ENCODE data around the gene KCTD18.

KCTD18 gene

DNA sequence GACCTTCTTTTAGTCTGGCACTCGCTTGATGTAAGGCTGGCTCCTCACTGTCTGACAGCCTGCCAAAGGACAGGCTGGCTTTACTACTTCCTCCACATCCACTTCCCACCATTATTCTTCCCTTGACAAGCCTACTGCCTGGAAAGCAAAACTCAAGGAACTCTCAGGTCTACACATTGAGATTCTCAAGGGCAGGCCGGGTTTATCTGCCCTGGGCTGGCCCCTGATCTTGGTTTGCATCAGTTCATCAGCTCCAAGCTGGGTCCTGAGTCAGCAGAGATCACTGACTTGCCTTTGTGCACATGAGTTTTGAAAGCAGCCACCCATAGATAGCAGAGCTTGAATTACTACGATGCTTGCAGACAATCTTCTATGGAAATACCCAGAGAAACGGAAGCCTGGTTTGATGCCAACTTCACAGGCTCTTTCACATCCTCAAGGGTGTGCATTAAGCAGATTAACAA, 53.9 kb downstream of the KCTD18 start:
- H3K4me1 ChIP-seq (ENCODE audit: control insufficient read depth in 1 of 2, insufficient read depth in 1 of 2, low read depth in 1 of 2, low read length in 1 of 2), result no peaks in the 10 kb centered on the region
- no peak overlapping the region for H3K27ac ChIP-seq
- no peak overlapping the region for H3K4me3 ChIP-seq (ENCODE audit: low read depth in 1 of 2, low read length in 1 of 2)
- no peaks in the 10 kb centered on the region for H3K9me3 ChIP-seq
- no peak for TF ChIP-seq CTCF (IDR thresholded peaks at IDR 0.05)
- H3K27me3 ChIP-seq, result no peaks in the 10 kb centered on the region
- H3K36me3 ChIP-seq, result no peaks in the 10 kb centered on the region

- H3K4me3 ChIP-seq (ENCODE audit: low read depth in 1 of 2, low read length in 1 of 2), result no peak overlapping the region
- no peaks in the 10 kb centered on the region for H3K4me1 ChIP-seq (ENCODE audit: control insufficient read depth in 1 of 2, insufficient read depth in 1 of 2, low read depth in 1 of 2, low read length in 1 of 2)
- no peaks in the 10 kb centered on the region for H3K27me3 ChIP-seq
- H3K27ac ChIP-seq, result no peak overlapping the region
- H3K9me3 ChIP-seq, result no peaks in the 10 kb centered on the region
- no peak for TF ChIP-seq CTCF (IDR thresholded peaks at IDR 0.05)
- H3K36me3 ChIP-seq, result no peaks in the 10 kb centered on the region
Observed at GRCh38 chr2:200454927-200455801, 54.7 kb downstream of the KCTD18 start.

- no peaks in the 10 kb centered on the region for H3K9me3 ChIP-seq
- no peak overlapping the region for H3K27ac ChIP-seq
- TF ChIP-seq CTCF (IDR thresholded peaks at IDR 0.05), result no peak
- no peak overlapping the region for H3K4me3 ChIP-seq (ENCODE audit: low read depth in 1 of 2, low read length in 1 of 2)
- no peaks in the 10 kb centered on the region for H3K36me3 ChIP-seq
- H3K27me3 ChIP-seq, result no peaks in the 10 kb centered on the region
- H3K4me1 ChIP-seq (ENCODE audit: control insufficient read depth in 1 of 2, insufficient read depth in 1 of 2, low read depth in 1 of 2, low read length in 1 of 2), result no peaks in the 10 kb centered on the region
Observed at GRCh38 chr2:200453853-200454534, 55.9 kb downstream of the KCTD18 start.

- no peak for TF ChIP-seq CTCF (IDR thresholded peaks at IDR 0.05)
- H3K27ac ChIP-seq, result no peak overlapping the region
- no peaks in the 10 kb centered on the region for H3K36me3 ChIP-seq
- H3K4me3 ChIP-seq (ENCODE audit: low read depth in 1 of 2, low read length in 1 of 2), result no peak overlapping the region
- no peaks in the 10 kb centered on the region for H3K9me3 ChIP-seq
- no peaks in the 10 kb centered on the region for H3K4me1 ChIP-seq (ENCODE audit: control insufficient read depth in 1 of 2, insufficient read depth in 1 of 2, low read depth in 1 of 2, low read length in 1 of 2)
- H3K27me3 ChIP-seq, result no peaks in the 10 kb centered on the region
Observed at GRCh38 chr2:200453142-200453852, 56.6 kb downstream of the KCTD18 start.

DNA sequence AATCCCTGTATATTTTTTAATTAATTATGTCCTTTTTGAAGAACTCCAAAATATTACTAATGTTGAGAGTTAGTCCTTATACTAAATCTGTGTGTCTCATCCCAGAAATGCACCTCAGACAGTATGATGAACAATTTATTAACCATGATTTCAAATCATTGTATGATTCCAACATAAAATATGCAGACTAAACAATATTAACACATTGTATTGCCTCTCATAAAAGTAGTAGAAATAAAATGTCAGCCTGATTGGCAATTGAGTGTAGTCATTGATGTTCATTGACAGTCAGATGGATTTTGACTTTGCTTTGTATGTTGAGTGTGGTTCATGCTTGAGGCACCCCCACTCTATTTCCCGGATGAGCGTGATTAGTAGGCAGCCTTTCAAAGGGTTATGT, 57.5 kb downstream of the KCTD18 start:
- Histone ChIP-seq H3K36me3 (no peaks in the 10 kb centered on the region), H3K27ac (no peak overlapping the region), H3K4me1 (ENCODE audit: control insufficient read depth in 1 of 2, insufficient read depth in 1 of 2, low read depth in 1 of 2, low read length in 1 of 2) (no peaks in the 10 kb centered on the region), H3K4me3 (ENCODE audit: low read depth in 1 of 2, low read length in 1 of 2) (no peak overlapping the region), H3K9me3 (no peaks in the 10 kb centered on the region), H3K27me3 (no peaks in the 10 kb centered on the region)
- no peak for TF ChIP-seq CTCF (IDR thresholded peaks at IDR 0.05)

Measured in neutrophil (primary cell).